ENCODE data around the gene BICRAL.
"Not testable (repeated sequence)": the region's sequence is repeated elsewhere in the genome, so short reads cannot be mapped to it uniquely, and the experiment has no call there.

The BICRAL gene

GRCh38 chr6:42889815-42890214 is 108.0 kb downstream of the BICRAL start:
- no peak for TF ChIP-seq CTCF (IDR thresholded peaks at IDR 0.05; ENCODE audit: low read depth, low read length)

GRCh38 chr6:42890311-42891198 is 108.7 kb downstream of the BICRAL start:
- peak; percentile 98 to 99 for DNase-seq (ENCODE audit: low read depth in 2 of 2)
- peak overlapping the region; percentile 86 to 94 for H3K4me3 ChIP-seq (replicated peaks in 1 of 2; ENCODE audit: low read depth in 2 of 2, low read length in 2 of 2)
- no peak for TF ChIP-seq CTCF (IDR thresholded peaks at IDR 0.05; ENCODE audit: low read depth, low read length)

More at GRCh38 chr6:42889815-42890214, 108.0 kb downstream of the BICRAL start:
- peak overlapping the region; percentile 86 to 94 for H3K4me3 ChIP-seq (replicated peaks in 1 of 2; ENCODE audit: low read depth in 2 of 2, low read length in 2 of 2)
- DNase-seq (ENCODE audit: low read depth in 2 of 2) = no peak

- no peak for TF ChIP-seq CTCF (IDR thresholded peaks at IDR 0.05; ENCODE audit: low read depth, low read length)
- DNase-seq (ENCODE audit: low read depth in 2 of 2) = no peak
- peak overlapping the region; percentile 86 to 94 for H3K4me3 ChIP-seq (replicated peaks in 1 of 2; ENCODE audit: low read depth in 2 of 2, low read length in 2 of 2)
Measured at GRCh38 chr6:42891199-42891722, 109.4 kb downstream of the BICRAL start.

- peak in 1 of 2 donors; percentile 20 for DNase-seq (ENCODE audit: low read depth in 2 of 2)
- not testable (repeated sequence) for H3K4me3 ChIP-seq (replicated peaks in 1 of 2; ENCODE audit: low read depth in 2 of 2, low read length in 2 of 2)
Measured at GRCh38 chr6:42894041-42894828, 112.4 kb downstream of the BICRAL start.

- no peak for DNase-seq (ENCODE audit: low read depth in 2 of 2)
- TF ChIP-seq CTCF (IDR thresholded peaks at IDR 0.05; ENCODE audit: low read depth, low read length) = no peak
- H3K4me3 ChIP-seq (replicated peaks in 1 of 2; ENCODE audit: low read depth in 2 of 2, low read length in 2 of 2) = no peak overlapping the region
Measured at GRCh38 chr6:42896178-42896719, 114.4 kb downstream of the BICRAL start.

GRCh38 chr6:42898891-42899361 is 117.1 kb downstream of the BICRAL start:
- peak; percentile 80 to 83 for DNase-seq (ENCODE audit: low read depth in 2 of 2)
- H3K4me3 ChIP-seq (replicated peaks in 1 of 2; ENCODE audit: low read depth in 2 of 2, low read length in 2 of 2) = no peak overlapping the region
- peak; percentile 58 for TF ChIP-seq CTCF (IDR thresholded peaks at IDR 0.05; ENCODE audit: low read depth, low read length)

All from cardiac fibroblast (primary cell).